HepG2 (cell line): ENCODE results near the gene LYRM4. TPM values are rescaled to one million over a fixed set of nuclear protein-coding genes. Genes with fewer than 3 reads are reported as not detected.

Experiments used
- CREB3 ChIP-seq: sonication (generic); formaldehyde crosslinking; IDR thresholded peaks from 2 replicates; pipeline ENCODE4 v1.5.0; 2020; ENCODE audit warnings: missing genetic modification reagents
- DZIP1 ChIP-seq: sonication (generic); formaldehyde crosslinking; IDR thresholded peaks from 2 replicates; pipeline ENCODE4 v1.5.0; 2020; ENCODE audit warnings: mild to moderate bottlenecking, missing genetic modification reagents
- E2F1 ChIP-seq: sonication (generic); formaldehyde crosslinking; IDR thresholded peaks from 2 replicates; pipeline ENCODE4 v1.5.0; 2020; ENCODE audit warnings: missing genetic modification reagents
- FOXO1 ChIP-seq: sonication (generic); formaldehyde crosslinking; IDR thresholded peaks from 2 replicates; pipeline ENCODE4 v1.4.0; 2020; ENCODE audit warnings: missing genetic modification reagents
- FOXP1 ChIP-seq, 2 experiments: fragments of 450-650 bp in 1 of 2; IDR thresholded peaks; 2 replicates each; pipeline ENCODE4 v1.6.1; 2017 to 2018; ENCODE audit warnings: antibody characterized with exemption in 1 of 2
- GABPA ChIP-seq, 2 experiments: IDR thresholded peaks; 2 replicates each; pipeline ENCODE4 v1.6.1; 2011 to 2016; ENCODE audit warnings: low read depth in 2 of 2, low read length in 1 of 2, missing biosample characterization in 1 of 2, missing genetic modification characterization in 1 of 2
- HIVEP1 ChIP-seq: sonication (generic); formaldehyde crosslinking; IDR thresholded peaks from 2 replicates; pipeline ENCODE4 v1.4.0; 2020; ENCODE audit warnings: mild to moderate bottlenecking, missing genetic modification reagents
- KLF16 ChIP-seq, 2 experiments: sonication (generic) in 1 of 2; formaldehyde crosslinking in 1 of 2; IDR thresholded peaks; 2 replicates each; pipeline versions ENCODE4 v1.6.1 to v1.8.0; 2016 to 2023; ENCODE audit warnings: missing genetic modification reagents in 2 of 2, missing compliant biosample characterization in 1 of 2
- NFAT5 ChIP-seq: sonication (generic); formaldehyde crosslinking; IDR thresholded peaks from 2 replicates; pipeline ENCODE4 v1.4.0; 2020; ENCODE audit warnings: missing genetic modification reagents
- PATZ1 ChIP-seq: sonication (generic); formaldehyde crosslinking; IDR thresholded peaks from 2 replicates; pipeline ENCODE4 v1.4.0; 2020; ENCODE audit warnings: missing genetic modification reagents
- SAFB2 ChIP-seq: sonication (generic); formaldehyde crosslinking; IDR thresholded peaks from 2 replicates; pipeline ENCODE4 v1.5.1; 2020; ENCODE audit warnings: missing genetic modification reagents, low read depth, mild to moderate bottlenecking, borderline replicate concordance
- SALL1 ChIP-seq: sonication (generic); formaldehyde crosslinking; IDR thresholded peaks from 2 replicates; pipeline ENCODE4 v1.8.0; 2022; ENCODE audit warnings: mild to moderate bottlenecking, missing genetic modification reagents
- SOX13 ChIP-seq, 3 experiments: fragments of 450-650 bp in 1 of 3; sonication (generic) in 1 of 3; formaldehyde crosslinking in 1 of 3; IDR thresholded peaks in 2 of 3; conservative IDR thresholded peaks in 1 of 3; 2 replicates each; pipeline versions ENCODE4 v1.5.0 to v1.6.1; 2016 to 2020; ENCODE audit warnings: antibody characterized with exemption in 1 of 3, mild to moderate bottlenecking in 1 of 3, missing compliant biosample characterization in 1 of 3, missing genetic modification reagents in 1 of 3, moderate library complexity in 1 of 3
- SRSF9 ChIP-seq: fragments of 200-400 bp; formaldehyde crosslinking; IDR thresholded peaks from 2 replicates; pipeline ENCODE4 v1.6.1; 2018; ENCODE audit warnings: borderline replicate concordance, mild to moderate bottlenecking, low read depth, low read length; ENCODE audit not compliant: insufficient read depth, poor library complexity, severe bottlenecking
- ZBTB38 ChIP-seq: sonication (generic); formaldehyde crosslinking; IDR thresholded peaks from 2 replicates; pipeline ENCODE4 v1.5.1; 2020; ENCODE audit warnings: mild to moderate bottlenecking, missing genetic modification reagents
- ZNF124 ChIP-seq: sonication (generic); formaldehyde crosslinking; IDR thresholded peaks from 2 replicates; pipeline ENCODE4 v1.4.0; 2020; ENCODE audit warnings: missing genetic modification reagents
- polyA plus RNA-seq, 8 experiments: library from polyadenylated mRNA; depleted of rRNA in 3 of 8; stranded (reverse) in 7 of 8; unstranded in 1 of 8; fragments of >200 nt; fragmentation: Illumina TruSeq in 4 of 8; extraction: Trizol in 4 of 8; gene quantifications; 2 replicates each; pipeline versions ENCODE4 v1.2.1 to v1.2.3, GENCODE V29; 2011 to 2016; ENCODE audit warnings: low read depth in 4 of 8, missing spikeins in 1 of 8, mixed read lengths in 1 of 8; ENCODE audit not compliant: insufficient read depth in 1 of 8
- total RNA-seq, 5 experiments: library from RNA; depleted of rRNA; stranded (reverse); fragments of >200 nt; fragmentation: Illumina TruSeq; extraction: Trizol; gene quantifications; 2 replicates each; pipeline ENCODE4 v1.2.3, GENCODE V29; 2016; ENCODE audit warnings: low read depth in 1 of 5

LYRM4 gene
- total and polyA plus RNA-seq, 2 of the 13 experiments (the other 11 are each of a cell fraction or from before 2014, with no cell fraction given), result 64.6 to 67.5 TPM

- TF ChIP-seq SAFB2 (CRISPR knock-in tag) (no peak), FOXO1 (peak; percentile 68; the same call in 1 of the 2 replicates), E2F1 (no peak), HIVEP1 (CRISPR knock-in tag) (0 out of 2 replicates have a peak, but pooled peaks have one; percentile 25), SALL1 (CRISPR knock-in tag) (peak; percentile 97), PATZ1 (CRISPR knock-in tag) (0 out of 2 replicates have a peak, but pooled peaks have one; percentile 19), ZBTB38 (peak; percentile 79), NFAT5 (CRISPR knock-in tag) (no peak), ZNF124 (CRISPR knock-in tag) (no peak), KLF16 (CRISPR knock-in tag; IDR thresholded peaks at IDR 0.05) (0 out of 4 replicates have a peak, but pooled peaks of 1 of the 2 experiments have one; percentile 24), SRSF9 (no peak), GABPA (IDR thresholded peaks at IDR 0.05; ENCODE audit: low read depth, low read length) (no peak), GABPA (CRISPR knock-in tag; IDR thresholded peaks at IDR 0.05; ENCODE audit: low read depth) (peak; percentile 28), FOXP1 (IDR thresholded peaks at IDR 0.05) (no peak), FOXP1 (CRISPR knock-in tag; IDR thresholded peaks at IDR 0.05) (0 out of 2 replicates have a peak, but pooled peaks have one; percentile 20), DZIP1 (CRISPR knock-in tag) (no peak), SOX13 (IDR thresholded peaks at IDR 0.05) (0 out of 2 replicates have a peak, but pooled peaks have one; percentile 36), SOX13 (CRISPR knock-in tag; conservative IDR thresholded peaks at IDR 0.05 in 1 of 2, IDR thresholded peaks at IDR 0.05 in 1 of 2) (peak in 1 of 2 experiments; percentile 54; a peak in 2 of 4 replicates), CREB3 (CRISPR knock-in tag) (no peak)
Observed at GRCh38 chr6:5115168-5115567, 145.6 kb downstream of the LYRM4 start (continued).
